HG02840 (cell line): ENCODE results near the gene DPF3.

Source experiments
- ATAC-seq: cut with Tn5 transposase; IDR thresholded peaks from one replicate; pipeline ENCODE4 v1.9.1; 2021; ENCODE audit warnings: mild to moderate bottlenecking, moderate library complexity, moderate number of reproducible peaks; ENCODE audit not compliant: unreplicated experiment, low FRiP score

Gene DPF3

DNA sequence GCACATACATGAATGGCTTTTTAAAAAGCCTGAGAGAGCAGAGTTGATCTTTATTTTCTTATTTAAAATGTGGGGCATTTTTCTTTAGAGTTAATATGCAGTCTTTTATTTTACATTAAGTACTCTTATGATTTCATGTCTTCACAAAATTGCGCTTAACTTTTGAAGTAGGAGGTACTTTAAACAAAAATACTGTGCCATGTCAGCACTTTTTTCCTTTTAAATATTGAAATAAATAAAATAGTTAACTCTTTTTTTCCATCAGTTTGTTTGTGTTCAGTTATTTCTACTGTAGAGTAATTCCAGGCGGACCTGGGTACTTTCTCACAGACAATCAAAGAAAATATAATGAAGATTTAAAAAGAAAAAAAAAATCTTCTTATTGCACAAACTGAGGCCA, 231.7 kb downstream of the DPF3 start:
- no peak for ATAC-seq

GRCh38 chr14:72657214-72657921, 236.5 kb downstream of the DPF3 start:
- no peak for ATAC-seq

DNA sequence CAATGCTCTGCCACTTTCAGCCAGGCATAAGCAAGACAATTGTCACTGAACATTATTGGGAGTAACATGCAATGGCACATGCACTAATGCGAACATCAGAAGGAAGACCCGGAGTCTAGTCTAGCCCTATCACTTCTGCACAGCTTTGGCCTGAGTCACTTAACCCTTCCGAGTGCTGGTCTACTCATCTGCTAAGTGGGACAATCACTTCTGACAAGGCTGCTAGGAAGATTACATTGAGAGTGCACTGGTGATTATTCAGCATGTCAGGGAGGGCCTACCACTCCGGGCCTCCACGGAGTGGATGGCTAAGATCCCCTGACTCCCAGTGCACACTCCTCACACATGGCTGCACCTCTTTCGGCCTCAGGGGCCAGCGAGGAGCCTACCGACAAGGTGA, 240.9 kb downstream of the DPF3 start:
- ATAC-seq: no peak

DNA sequence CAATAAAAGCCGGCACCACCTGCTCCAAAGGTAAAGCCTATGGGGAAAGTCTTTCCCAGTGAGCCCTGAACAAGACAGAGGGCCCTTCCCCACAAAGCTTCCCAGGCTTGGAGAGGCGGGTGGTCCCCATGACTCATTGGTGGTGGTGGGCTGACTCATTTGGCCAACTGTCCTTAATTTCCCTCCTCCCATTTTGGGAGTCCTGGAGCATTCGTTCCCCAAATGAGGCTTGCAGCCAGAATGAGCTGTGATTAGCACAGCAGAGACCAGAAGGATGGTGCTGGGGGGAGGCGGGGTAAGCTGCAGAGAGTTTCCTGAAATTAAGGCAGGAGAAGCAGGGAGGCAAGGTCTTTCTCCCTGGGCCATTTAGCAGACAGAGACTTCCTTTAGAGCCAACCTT, 241.7 kb downstream of the DPF3 start:
- no peak for ATAC-seq

DNA sequence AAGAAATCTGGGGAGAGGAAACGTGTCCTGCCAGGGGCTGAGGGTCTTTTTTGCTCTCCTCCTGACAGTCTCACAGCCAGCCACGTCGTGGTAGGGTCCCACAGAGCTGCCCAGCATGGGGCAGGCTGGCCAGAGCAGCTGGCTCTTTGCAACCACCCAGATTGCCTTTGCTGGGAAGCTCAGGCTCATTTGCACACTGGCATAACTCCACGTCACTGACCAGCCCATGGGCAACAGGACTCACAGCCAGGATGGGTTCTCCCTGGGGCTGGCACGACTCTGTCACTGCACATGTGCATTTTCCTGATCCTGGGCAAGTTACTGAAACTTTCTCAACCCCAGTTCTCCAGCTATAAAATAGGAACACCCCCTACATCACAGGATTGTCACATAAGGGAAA, 242.2 kb downstream of the DPF3 start:
- ATAC-seq: no peak

- ATAC-seq: no peak
Observed at GRCh38 chr14:72651081-72651480, 242.8 kb downstream of the DPF3 start.

DNA sequence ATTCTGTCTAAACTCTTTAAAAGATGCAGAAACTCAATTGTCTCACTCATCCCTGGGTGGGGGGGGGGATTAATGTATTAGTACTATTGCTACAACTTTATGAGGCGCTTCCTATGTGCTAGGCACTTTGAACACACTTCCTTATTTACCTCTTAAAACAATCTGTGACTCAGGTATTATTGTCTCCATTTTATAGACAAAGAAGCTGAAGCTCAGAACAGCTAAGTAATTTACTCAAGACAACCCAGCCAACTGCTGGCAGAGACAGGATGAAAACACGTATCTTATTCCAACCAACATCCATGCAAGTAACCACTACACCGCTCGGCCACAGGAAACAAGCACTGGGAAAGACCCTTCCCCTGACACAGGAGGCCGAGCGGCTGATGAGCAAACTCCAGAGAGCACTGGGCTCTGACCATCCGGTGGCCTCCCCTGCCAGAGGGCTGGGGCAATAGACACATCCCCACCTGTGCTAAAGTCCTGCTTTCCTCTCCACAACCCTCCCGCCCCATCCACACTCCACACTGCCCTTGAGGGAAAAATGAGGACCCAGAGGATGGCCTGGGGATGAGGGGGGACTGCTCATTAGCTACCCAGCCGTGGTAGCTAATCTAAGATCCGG, 244.2 kb downstream of the DPF3 start:
- ATAC-seq: no peak

- ATAC-seq: no peak
Observed at GRCh38 chr14:72647782-72648181, 246.1 kb downstream of the DPF3 start.

- ATAC-seq: no peak
Observed at GRCh38 chr14:72646861-72647528, 246.9 kb downstream of the DPF3 start.

DNA sequence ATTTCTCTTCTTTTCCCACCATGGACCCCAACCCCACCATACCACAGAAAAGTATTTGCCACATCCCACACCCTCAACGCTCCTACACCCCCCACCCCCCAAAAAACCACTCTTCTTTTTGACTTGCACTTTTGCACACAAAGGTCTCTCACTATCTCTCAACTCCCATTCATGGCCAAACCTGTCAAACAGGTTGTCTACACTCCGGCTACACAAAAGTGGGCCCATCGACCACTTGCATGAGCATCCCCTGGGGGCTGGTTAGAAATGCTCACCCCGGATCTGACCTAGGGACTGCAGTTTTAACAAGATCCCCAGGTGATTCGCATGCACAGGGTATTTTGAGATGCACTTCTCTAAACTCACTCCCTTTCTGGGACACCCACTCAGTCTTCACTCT, 248.2 kb downstream of the DPF3 start:
- ATAC-seq: no peak

GRCh38 chr14:72644758-72645489, 249.0 kb downstream of the DPF3 start:
- ATAC-seq: no peak

DNA sequence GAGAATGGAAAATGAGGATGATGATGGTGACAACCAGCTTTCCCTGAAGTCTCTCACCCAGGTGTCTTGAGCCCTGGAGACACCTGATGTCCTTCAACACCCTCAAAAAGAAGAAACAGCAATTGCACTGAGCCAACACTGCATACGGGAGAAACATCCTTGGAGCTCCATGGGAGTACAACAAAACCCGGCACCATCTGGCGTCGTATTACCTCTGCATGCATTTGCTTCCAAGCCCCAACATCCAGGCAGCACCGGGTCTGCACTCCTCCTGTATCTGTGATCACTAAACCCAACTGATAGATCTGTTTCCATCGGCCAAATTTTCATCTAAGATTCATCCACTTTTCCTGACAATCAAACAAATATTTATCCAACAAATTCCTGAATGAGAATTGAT, 249.9 kb downstream of the DPF3 start:
- no peak for ATAC-seq

- no peak for ATAC-seq
Observed at GRCh38 chr14:72643317-72643801, 250.5 kb downstream of the DPF3 start.

GRCh38 chr14:72640911-72641485, 252.9 kb downstream of the DPF3 start:
- no peak for ATAC-seq

DNA sequence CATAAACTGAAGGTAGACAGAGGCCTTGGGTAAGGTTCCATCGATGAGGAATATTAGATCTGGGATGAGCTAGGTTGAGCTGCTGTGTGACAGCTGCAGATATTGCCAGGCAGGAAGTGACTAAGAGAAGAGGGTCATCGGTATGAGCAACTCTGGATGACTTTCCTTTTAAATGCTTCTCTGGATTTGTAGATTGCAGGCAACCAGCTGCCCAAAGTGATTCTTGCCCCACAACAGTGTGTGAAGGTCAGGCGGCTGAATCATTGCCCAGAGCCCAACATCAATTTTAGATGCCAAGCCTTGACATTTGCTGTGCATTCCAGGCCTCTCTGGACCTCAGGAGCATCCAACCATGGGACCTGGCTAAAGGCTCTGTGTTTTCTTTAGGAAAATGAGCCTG, 255.9 kb downstream of the DPF3 start:
- no peak for ATAC-seq

DNA sequence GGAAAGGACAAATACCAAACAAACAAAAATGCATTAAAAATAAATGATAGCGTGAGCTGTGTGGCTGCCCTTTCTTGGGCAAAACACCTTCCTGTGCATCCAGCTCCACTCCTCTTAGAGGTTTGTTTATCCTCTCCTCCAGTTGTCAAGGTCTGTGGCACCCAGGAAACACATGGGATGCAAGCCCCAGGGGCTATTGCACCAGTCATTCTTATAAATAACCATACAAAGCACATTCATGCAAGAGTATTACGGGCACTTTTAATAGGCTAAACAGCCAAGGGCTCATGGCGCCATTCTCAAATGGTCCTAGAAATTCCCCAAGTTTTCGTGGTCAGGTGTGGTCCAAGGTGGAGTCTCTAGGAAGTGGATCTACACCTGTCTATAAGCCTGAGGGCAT, 257.0 kb downstream of the DPF3 start:
- ATAC-seq: no peak

GRCh38 chr14:72636094-72636493, 257.8 kb downstream of the DPF3 start:
- no peak for ATAC-seq

- no peak for ATAC-seq
Observed at GRCh38 chr14:72634691-72635616, 258.9 kb downstream of the DPF3 start.

DNA sequence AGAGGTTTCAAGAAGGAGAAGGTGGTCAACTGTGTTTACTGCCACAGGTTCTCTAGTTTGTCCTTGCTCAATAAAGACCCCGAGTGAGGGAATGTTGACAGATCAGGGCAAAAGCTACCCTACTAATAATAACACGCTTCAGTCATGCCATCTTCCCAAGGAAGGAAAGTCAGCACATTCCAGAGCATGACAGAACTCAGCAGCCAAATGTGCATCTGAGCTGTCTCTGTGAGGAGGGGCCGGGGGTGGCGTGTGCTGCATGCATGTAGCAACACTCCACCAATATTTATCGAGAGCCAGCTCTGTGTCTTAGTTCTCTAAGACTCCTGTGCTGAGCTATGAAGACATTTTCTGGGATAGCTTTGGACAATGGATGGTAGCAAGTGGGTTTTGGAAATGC, 260.4 kb downstream of the DPF3 start:
- no peak for ATAC-seq

- ATAC-seq: no peak
Observed at GRCh38 chr14:72632727-72633126, 261.2 kb downstream of the DPF3 start.
